Frontal cortex (tissue), 4 donors: ENCODE data around the gene FSCN2. TPM values are rescaled to one million over a fixed set of nuclear protein-coding genes. Genes with fewer than 3 reads are reported as not detected.

Experiments used
- DNase-seq, 2 donors: peaks; one replicate each; pipeline ENCODE4 v3.0.0; 2012; ENCODE audit warnings: low spot score in 2 of 2
- FAIRE-seq: peaks from 2 replicates; lab custom pipeline; 2012; peaks lifted over from hg19 to GRCh38; lab: Jason Lieb, UNC
- total RNA-seq: library from RNA; depleted of rRNA; stranded (reverse); fragments of >200 nt; gene quantifications from one replicate; pipeline ENCODE4 v1.2.3, GENCODE V29; 2014
- donor health status: control.
- donor health status: control.
- donor health status: control.

FSCN2 gene
- total RNA-seq, 1 donor from 2014 or later = 4.9 TPM

GRCh38 chr17:81550830-81551457 is 22.8 kb downstream of the FSCN2 start:
- no peak for FAIRE-seq
- DNase-seq = no peak

GRCh38 chr17:81551458-81552243 is 23.5 kb downstream of the FSCN2 start:
- no peak for FAIRE-seq

GRCh38 chr17:81552244-81553017 is 24.3 kb downstream of the FSCN2 start, which contains the start of gene FAAP100:
Gene FAAP100, minus strand, starts transcription at chr17:81552353. Its CDS starts 23 bp downstream, at chr17:81552330.
- DNase-seq (peak; percentile 96 to 97), FAIRE-seq (no peak)

More at GRCh38 chr17:81551458-81552243, 23.5 kb downstream of the FSCN2 start:
- no peak for DNase-seq

GRCh38 chr17:81553018-81553615 is 24.9 kb downstream of the FSCN2 start:
- no peak for FAIRE-seq
- DNase-seq = peak in 1 of 2 donors; percentile 73

- DNase-seq (no peak), FAIRE-seq (no peak)
Measured at GRCh38 chr17:81553616-81554181, 25.5 kb downstream of the FSCN2 start.

GRCh38 chr17:81556175-81556691 is 28.1 kb downstream of the FSCN2 start:
- DNase-seq = no peak
- FAIRE-seq = no peak

- no peak for FAIRE-seq
- DNase-seq = no peak
Measured at GRCh38 chr17:81556863-81557262, 28.7 kb downstream of the FSCN2 start.

- FAIRE-seq (no peak), DNase-seq (no peak)
Measured at GRCh38 chr17:81557276-81558114, 29.3 kb downstream of the FSCN2 start.

GRCh38 chr17:81558115-81558468 is 29.9 kb downstream of the FSCN2 start:
- FAIRE-seq = no peak

GRCh38 chr17:81558941-81559806 is 31.0 kb downstream of the FSCN2 start:
- no peak for DNase-seq
- FAIRE-seq = no peak

More at GRCh38 chr17:81558115-81558468, 29.9 kb downstream of the FSCN2 start:
- no peak for DNase-seq

GRCh38 chr17:81561494-81561885 is 33.3 kb downstream of the FSCN2 start:
- no peak for FAIRE-seq

GRCh38 chr17:81563861-81564586 is 35.8 kb downstream of the FSCN2 start:
- DNase-seq (no peak), FAIRE-seq (no peak)

More at GRCh38 chr17:81561494-81561885, 33.3 kb downstream of the FSCN2 start:
- no peak for DNase-seq

GRCh38 chr17:81564778-81565177 is 36.6 kb downstream of the FSCN2 start:
- FAIRE-seq = no peak
- no peak for DNase-seq

GRCh38 chr17:81565231-81565630 is 37.1 kb downstream of the FSCN2 start:
- no peak for FAIRE-seq
- no peak for DNase-seq

- peak in 1 of 2 donors; percentile 52 for DNase-seq
- no peak for FAIRE-seq
Measured at GRCh38 chr17:81566461-81567126, 38.4 kb downstream of the FSCN2 start.

GRCh38 chr17:81567191-81567590 is 39.0 kb downstream of the FSCN2 start:
- FAIRE-seq (no peak), DNase-seq (no peak)

- DNase-seq = no peak
- FAIRE-seq = no peak
Measured at GRCh38 chr17:81568416-81568815, 40.2 kb downstream of the FSCN2 start.
